Ishikawa (cell line): Measurements from ENCODE around the gene QRSL1.

Experiments used
- CEBPB ChIP-seq: IDR thresholded peaks from 2 replicates; pipeline ENCODE4 v1.6.1; 2012
- CREB1 ChIP-seq: IDR thresholded peaks from 2 replicates; pipeline ENCODE4 v1.6.1; 2012; ENCODE audit warnings: low read depth
- EGR1 ChIP-seq: IDR thresholded peaks from 2 replicates; pipeline ENCODE4 v1.6.1; 2012
- EP300 ChIP-seq: IDR thresholded peaks from 2 replicates; pipeline ENCODE4 v1.6.1; 2012; ENCODE audit warnings: borderline replicate concordance
- FOXM1 ChIP-seq: IDR thresholded peaks from 2 replicates; pipeline ENCODE4 v1.6.1; 2012; ENCODE audit warnings: low read depth, borderline replicate concordance
- RAD21 ChIP-seq: IDR thresholded peaks from 2 replicates; pipeline ENCODE4 v1.6.1; 2012; ENCODE audit warnings: low read depth
- TAF1 ChIP-seq: IDR thresholded peaks from 2 replicates; pipeline ENCODE4 v1.6.1; 2012; ENCODE audit warnings: low read depth, mild to moderate bottlenecking
- TCF12 ChIP-seq: IDR thresholded peaks from 2 replicates; pipeline ENCODE4 v1.6.1; 2012; ENCODE audit warnings: low read depth
- ZBTB7A ChIP-seq: IDR thresholded peaks from 2 replicates; pipeline ENCODE4 v1.6.1; 2012; ENCODE audit warnings: low read depth
- TF ChIP-seq, protein P1 (sequence below): IDR thresholded peaks from 2 replicates; pipeline ENCODE4 v1.6.1; 2012
- TF ChIP-seq, protein P2 (sequence below): IDR thresholded peaks from 2 replicates; pipeline ENCODE4 v1.6.1; 2012; ENCODE audit warnings: low read depth, mild to moderate bottlenecking

DNA sequence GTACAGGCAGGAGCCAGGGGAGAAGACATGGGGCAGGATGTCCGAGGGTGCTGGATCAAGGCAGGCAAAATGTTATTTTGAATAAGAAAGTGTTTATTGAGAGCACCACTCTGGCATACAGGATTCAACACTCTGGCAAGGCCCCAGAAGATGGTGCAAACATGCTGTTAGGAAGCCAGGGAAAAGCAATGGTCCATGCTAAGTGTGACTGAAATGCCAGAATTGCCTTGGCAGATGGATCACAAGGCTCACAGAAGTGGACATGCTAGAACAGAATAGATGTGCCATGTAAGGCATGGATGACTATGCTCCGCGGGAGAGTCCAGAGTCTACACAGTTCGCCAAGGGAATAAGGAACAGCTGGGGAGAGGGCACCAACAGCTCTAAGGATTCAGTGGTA, 54.6 kb downstream of the QRSL1 start:
- TF ChIP-seq, protein P1, sequence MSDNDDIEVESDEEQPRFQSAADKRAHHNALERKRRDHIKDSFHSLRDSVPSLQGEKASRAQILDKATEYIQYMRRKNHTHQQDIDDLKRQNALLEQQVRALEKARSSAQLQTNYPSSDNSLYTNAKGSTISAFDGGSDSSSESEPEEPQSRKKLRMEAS, result no peak
- no peak for TF ChIP-seq CEBPB
- TF ChIP-seq CREB1, result no peak
- no peak for TF ChIP-seq RAD21
- no peak for TF ChIP-seq ZBTB7A
- no peak for TF ChIP-seq EGR1
- no peak for TF ChIP-seq TAF1
- TF ChIP-seq FOXM1, result no peak
- TF ChIP-seq, protein P2, sequence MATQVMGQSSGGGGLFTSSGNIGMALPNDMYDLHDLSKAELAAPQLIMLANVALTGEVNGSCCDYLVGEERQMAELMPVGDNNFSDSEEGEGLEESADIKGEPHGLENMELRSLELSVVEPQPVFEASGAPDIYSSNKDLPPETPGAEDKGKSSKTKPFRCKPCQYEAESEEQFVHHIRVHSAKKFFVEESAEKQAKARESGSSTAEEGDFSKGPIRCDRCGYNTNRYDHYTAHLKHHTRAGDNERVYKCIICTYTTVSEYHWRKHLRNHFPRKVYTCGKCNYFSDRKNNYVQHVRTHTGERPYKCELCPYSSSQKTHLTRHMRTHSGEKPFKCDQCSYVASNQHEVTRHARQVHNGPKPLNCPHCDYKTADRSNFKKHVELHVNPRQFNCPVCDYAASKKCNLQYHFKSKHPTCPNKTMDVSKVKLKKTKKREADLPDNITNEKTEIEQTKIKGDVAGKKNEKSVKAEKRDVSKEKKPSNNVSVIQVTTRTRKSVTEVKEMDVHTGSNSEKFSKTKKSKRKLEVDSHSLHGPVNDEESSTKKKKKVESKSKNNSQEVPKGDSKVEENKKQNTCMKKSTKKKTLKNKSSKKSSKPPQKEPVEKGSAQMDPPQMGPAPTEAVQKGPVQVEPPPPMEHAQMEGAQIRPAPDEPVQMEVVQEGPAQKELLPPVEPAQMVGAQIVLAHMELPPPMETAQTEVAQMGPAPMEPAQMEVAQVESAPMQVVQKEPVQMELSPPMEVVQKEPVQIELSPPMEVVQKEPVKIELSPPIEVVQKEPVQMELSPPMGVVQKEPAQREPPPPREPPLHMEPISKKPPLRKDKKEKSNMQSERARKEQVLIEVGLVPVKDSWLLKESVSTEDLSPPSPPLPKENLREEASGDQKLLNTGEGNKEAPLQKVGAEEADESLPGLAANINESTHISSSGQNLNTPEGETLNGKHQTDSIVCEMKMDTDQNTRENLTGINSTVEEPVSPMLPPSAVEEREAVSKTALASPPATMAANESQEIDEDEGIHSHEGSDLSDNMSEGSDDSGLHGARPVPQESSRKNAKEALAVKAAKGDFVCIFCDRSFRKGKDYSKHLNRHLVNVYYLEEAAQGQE, result no peak
- no peak for TF ChIP-seq TCF12
- no peak for TF ChIP-seq EP300
